ENCODE measurements around the gene PODXL2.

- TF ChIP-seq CTCF (optimal IDR thresholded peaks at IDR 0.05 in 1 of 3, IDR thresholded peaks at IDR 0.05 in 1 of 3, conservative IDR thresholded peaks at IDR 0.05 in 1 of 3; ENCODE audit: extremely low read depth in 1 of 3, insufficient read depth in 2 of 3, low read length in 3 of 3) (no peak), EZH2 (IDR thresholded peaks at IDR 0.05; ENCODE audit: low read length) (no peak)
Observed at GRCh38 chr3:127666676-127667075, 37.7 kb downstream of the PODXL2 start.

All from keratinocyte (primary cell).